Middle frontal gyrus (tissue), 1 donor: ENCODE measurements around the gene SPRING1.
A peak's percentile ranks its signal among the peaks of the same experiment; 100 is the strongest.

Source experiments
- DNase-seq: peaks from one replicate; pipeline ENCODE4 v3.0.0-alpha.2; 2015; ENCODE audit warnings: low spot score; ENCODE audit errors: extremely low spot score

SPRING1 gene

GRCh38 chr12:116709768-116710167 lies 28.1 kb downstream of the SPRING1 start:
- no peak for DNase-seq

- DNase-seq = peak; percentile 92
Observed at GRCh38 chr12:116708826-116709756, 28.8 kb downstream of the SPRING1 start.

DNA sequence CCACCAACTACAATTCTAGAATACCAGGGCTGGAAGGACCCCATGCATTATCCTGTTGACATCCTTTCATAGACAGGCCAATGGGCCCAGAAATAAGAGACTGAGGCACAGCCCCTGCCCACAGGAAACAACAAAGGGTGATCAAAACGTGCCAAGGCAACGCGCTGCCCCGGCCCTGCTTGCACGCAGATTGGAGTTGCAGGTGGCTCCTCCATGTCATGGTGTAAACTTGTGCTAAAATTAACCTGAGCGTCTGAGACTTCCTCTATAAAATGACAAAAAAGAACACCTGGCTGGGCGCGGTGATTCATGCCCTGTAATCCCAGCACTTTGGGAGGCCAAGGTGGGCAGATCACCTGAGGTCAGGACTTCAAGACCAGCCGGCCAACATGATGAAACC lies 30.1 kb downstream of the SPRING1 start:
- DNase-seq = no peak

GRCh38 chr12:116703214-116703795 lies 34.6 kb downstream of the SPRING1 start:
- peak; percentile 69 for DNase-seq

- no peak for DNase-seq
Observed at GRCh38 chr12:116701432-116701831, 36.4 kb downstream of the SPRING1 start.

- no peak for DNase-seq
Observed at GRCh38 chr12:116700066-116700465, 37.8 kb downstream of the SPRING1 start.

DNA sequence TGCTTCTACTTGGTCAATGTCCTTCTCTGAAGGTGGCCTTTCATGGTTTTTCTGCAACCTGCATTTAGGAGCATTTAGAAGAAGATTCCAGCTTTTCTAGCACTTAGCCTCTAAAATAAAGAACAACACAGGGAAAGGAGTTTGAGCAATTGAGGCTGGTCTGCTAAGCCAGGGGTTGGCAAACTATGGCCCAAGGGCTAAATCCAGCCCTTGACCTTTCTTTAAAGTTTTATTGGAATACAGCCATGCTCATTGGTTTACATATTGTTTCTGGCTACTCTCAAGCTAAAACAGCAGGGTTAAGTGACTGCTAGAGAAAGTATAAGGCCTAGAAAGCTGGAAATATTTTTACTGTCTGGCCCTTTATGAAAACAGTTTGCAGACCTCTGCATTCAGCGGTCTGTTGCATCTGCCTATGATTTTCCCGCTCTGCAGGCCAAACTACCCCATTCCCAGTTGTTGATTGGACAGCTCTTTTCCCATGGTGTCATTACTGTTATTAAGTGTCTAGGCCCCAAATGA lies 39.3 kb downstream of the SPRING1 start:
- no peak for DNase-seq

- no peak for DNase-seq
Observed at GRCh38 chr12:116698116-116698515, 39.8 kb downstream of the SPRING1 start.

DNA sequence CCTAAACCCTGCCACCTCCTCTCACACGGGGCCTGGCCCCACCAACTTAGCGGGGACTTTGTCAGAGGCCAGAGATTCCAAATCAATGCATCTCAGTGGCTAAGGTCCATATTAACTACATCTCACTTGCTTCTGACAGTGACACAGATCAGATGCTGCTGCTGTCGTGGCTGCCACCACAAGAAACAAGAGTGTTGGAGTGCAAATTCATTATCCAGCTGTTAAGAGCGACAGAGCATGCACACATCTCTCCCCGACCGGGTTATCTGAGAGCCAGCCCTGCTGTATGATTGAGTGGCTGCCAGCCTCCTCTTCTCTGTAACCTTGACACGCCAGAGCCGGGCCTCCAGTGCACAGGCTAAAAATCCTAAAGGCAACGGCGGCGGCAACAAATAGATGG lies 40.2 kb downstream of the SPRING1 start:
- DNase-seq = no peak

DNA sequence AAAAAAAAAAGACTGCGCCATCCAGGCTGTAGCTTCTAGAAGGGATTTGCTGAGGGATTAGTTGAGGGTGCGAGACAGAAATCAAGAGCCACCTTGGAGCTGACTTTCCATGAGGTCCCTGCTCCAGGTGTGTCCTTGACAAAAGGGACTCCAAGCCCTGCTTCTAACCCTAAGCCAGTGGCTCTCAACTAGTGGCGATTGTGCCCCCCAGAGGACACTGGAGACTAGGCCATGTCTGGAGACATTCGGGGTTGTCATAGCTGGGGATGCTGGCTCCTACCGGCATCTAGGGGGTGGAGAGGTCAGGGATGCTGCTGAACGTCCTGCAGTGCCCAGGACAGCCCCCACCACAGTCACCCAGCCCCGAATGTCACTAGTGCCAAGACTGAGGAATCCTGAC lies 40.6 kb downstream of the SPRING1 start:
- no peak for DNase-seq

GRCh38 chr12:116695464-116695725 lies 42.5 kb downstream of the SPRING1 start:
- DNase-seq = no peak

DNA sequence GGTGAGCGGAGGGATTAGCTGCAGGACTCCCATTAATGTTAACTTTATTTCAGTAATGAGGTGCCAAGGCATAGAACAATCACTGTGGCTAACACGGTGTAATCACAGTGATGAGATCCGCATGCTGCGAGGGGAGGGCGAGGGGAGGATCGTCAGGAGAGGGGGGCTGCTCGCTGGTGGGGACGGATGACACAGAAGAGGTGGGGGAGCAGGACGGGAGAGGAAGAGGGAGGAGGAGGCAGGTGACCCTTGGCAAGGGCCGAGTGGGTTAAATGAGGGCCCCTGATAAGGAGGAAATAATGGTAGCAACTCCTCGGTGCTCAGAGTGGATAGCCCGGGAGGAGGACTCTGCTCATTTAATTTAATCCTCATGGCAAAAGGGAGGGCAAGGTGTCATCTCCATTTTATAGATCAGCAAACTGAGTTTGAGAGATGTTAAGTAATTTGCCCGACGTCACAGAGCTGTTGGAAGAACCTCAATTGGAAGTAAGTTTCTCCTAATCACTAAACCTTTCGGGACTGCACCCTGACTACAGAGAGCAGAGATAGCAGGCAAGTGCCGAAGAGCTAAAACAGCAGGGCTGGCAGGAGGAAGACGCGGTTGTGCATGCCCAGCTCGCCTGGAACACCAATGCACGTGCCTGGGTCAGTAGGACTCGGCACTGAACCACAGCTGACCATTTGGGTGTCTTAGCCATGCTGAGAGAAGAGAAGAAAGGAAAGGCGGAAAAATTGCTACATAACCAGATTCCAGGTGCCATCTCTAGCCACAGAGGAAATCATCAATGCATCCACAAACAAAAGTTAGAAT lies 43.0 kb downstream of the SPRING1 start:
- DNase-seq = no peak

DNA sequence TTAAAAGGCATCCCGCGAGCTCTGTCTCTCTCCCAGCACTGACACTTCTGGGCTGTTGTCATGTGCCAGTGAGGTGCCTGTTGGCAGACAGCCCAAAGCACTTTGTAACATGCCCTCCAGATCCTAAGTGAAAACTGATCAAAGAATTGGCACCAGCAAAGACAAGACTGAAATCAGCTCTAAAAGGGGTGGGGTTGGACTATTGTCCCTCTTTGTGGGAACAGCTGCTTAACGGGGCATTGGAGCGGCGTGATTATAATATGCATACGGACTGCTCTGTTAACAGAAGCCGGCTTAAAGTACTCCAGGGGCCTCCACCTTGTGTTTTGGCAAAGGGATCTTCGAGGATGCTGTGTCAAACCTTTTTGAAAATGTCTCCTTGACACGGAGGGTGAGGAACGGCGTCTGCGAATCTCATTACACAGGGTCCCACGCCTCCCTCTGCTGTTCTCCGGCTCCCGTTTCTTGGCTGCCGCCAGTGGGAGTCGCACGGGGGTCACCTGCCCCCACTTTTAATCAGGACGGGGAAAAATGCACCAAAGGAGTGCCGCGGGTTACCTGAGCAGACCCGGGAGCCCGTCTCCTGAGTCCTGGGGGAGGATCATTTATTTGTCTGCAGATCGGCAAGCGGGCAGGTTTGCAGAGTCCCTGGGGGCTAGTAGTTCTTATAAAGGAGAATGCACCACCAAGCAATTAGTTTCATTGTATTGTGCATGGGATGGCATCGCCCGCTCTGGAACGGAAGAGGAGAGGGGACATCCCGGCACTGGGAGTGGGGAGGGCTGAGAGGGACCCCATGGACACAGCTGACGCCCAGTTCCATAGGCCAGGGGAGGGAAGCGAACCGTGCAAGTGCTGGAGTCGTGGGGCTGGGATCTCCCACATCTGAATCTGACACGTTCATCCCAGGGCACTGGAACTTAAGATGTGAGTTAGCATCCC lies 44.3 kb downstream of the SPRING1 start:
- no peak for DNase-seq

- DNase-seq = no peak
Observed at GRCh38 chr12:116692605-116693004, 45.3 kb downstream of the SPRING1 start.

- no peak for DNase-seq
Observed at GRCh38 chr12:116691636-116692035, 46.2 kb downstream of the SPRING1 start.

GRCh38 chr12:116691205-116691604 lies 46.7 kb downstream of the SPRING1 start:
- no peak for DNase-seq

GRCh38 chr12:116689979-116690744 lies 47.7 kb downstream of the SPRING1 start:
- no peak for DNase-seq

DNA sequence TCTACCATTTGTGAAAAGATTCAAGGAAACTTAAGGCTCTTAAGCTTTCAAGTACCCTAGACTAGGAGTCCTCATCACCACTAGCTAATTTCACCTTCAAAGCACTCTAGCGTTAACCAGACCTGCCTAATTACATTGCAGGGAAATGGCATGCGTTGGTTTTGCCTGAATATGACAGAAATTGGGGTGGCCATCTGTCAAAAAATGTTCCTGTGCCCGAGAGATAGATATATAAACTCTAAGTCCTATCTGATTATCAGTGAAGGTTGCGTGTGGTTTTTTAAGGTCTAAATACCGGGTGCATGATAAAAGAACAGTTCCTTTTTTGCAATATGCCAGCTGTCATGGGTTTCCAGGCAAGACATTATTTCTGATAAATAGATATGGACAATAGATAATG lies 48.3 kb downstream of the SPRING1 start:
- DNase-seq = no peak
